HEK293 (cell line): ENCODE data around the gene BABAM1.

Experiments used
- ZBTB7A ChIP-seq: fragments of 450-650 bp; formaldehyde crosslinking; IDR thresholded peaks from 2 replicates; pipeline ENCODE4 v1.5.1; 2016; ENCODE audit warnings: low read depth, missing biosample characterization, missing genetic modification characterization
- ZNF302 ChIP-seq: fragments of 450-650 bp; formaldehyde crosslinking; IDR thresholded peaks from 2 replicates; pipeline ENCODE4 v1.5.1; 2016; ENCODE audit warnings: missing biosample characterization, missing genetic modification characterization, low read depth
- ZNF521 ChIP-seq: fragments of 450-650 bp; formaldehyde crosslinking; IDR thresholded peaks from 2 replicates; pipeline ENCODE4 v1.5.1; 2017; ENCODE audit warnings: missing biosample characterization, mild to moderate bottlenecking, missing genetic modification characterization
- TF ChIP-seq, protein P1 (sequence below): fragments of 450-650 bp; formaldehyde crosslinking; IDR thresholded peaks from 2 replicates; pipeline ENCODE4 v1.5.1; 2016; ENCODE audit warnings: missing biosample characterization, missing genetic modification characterization

DNA sequence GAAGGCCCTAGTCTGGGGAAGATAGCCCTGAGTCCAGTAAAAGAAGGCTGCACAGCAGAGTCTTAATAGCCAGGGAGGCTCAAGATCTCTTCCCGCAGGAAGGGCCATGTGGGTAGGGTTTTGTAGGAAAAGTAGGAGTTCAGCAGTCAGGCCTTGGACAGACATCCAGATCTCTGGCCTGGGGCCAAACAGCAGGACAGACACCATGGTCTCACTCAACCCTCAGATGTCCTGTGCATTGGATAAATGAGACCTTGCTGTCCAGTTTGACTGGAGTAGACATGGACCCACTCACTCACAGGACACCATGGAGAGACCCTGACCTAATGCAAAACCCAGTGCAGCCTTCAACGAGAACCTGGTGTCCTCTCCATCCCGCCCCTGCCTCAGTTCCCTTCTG lies 37.4 kb upstream of the BABAM1 start:
- no peak for TF ChIP-seq ZNF521 (tag by site-specific recombination)
- TF ChIP-seq ZNF302 (tag by site-specific recombination), result no peak
- TF ChIP-seq, protein P1, sequence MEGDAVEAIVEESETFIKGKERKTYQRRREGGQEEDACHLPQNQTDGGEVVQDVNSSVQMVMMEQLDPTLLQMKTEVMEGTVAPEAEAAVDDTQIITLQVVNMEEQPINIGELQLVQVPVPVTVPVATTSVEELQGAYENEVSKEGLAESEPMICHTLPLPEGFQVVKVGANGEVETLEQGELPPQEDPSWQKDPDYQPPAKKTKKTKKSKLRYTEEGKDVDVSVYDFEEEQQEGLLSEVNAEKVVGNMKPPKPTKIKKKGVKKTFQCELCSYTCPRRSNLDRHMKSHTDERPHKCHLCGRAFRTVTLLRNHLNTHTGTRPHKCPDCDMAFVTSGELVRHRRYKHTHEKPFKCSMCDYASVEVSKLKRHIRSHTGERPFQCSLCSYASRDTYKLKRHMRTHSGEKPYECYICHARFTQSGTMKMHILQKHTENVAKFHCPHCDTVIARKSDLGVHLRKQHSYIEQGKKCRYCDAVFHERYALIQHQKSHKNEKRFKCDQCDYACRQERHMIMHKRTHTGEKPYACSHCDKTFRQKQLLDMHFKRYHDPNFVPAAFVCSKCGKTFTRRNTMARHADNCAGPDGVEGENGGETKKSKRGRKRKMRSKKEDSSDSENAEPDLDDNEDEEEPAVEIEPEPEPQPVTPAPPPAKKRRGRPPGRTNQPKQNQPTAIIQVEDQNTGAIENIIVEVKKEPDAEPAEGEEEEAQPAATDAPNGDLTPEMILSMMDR (tag by site-specific recombination), result no peak
- no peak for TF ChIP-seq ZBTB7A
